Activated gamma-delta T cell treated with anti-CD3 and anti-CD28 coated beads, Interleukin-2, amount 50 U/mL, for 16 hours (primary cell): Measurements from ENCODE around the gene TEK.
"Not testable (repeated sequence)": the region's sequence is repeated elsewhere in the genome, so short reads cannot be mapped to it uniquely, and the experiment has no call there.

Experiments used
- DNase-seq: peaks from one replicate; pipeline ENCODE4 v3.0.0-alpha.2; 2020; ENCODE audit warnings: low read depth

TEK gene

DNA sequence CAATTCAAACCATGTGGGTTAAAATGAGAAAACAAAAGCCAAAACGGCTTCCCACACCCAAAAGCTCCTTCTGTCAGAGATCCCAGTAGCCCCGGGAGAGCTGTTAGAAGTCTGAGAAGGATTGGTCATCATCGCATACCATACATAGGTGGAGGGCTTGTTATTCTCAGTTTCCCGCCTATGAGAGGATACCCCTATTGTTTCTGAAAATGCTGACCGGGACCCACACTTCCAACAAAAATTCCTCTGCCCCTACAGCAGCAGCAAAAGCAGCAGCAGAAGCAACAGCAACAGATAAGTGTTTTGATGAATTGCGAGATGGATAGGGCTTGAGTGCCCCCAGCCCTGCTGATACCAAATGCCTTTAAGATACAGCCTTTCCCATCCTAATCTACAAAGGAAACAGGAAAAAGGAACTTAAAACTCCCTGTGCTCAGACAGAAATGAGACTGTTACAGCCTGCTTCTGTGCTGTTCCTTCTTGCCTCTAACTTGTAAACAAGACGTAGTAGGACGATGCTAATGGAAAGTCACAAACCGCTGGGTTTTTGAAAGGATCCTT, at the start of gene TEK:
Gene TEK (plus strand): TSS at position 245 of the 561 bp plus-strand sequence. CDS start 366 bp downstream, outside the sequence.
- no peak for DNase-seq

DNA sequence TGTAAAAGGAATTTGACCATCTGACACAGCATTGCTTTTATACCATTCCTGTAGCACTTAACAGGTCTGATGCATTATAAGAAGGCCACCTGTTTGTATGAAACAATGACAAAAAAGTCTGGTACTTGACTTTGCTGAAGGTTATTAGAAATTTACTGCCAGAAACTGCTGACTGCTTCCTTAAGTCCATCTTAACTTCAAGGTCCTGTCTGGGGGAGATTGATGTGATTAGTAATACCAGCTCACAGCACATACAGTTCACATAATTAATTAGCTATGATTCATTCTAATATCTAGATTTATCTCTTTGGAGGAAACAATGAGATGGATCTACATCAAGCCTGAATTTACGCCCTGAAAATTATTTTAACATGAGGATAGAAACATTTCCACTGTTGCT, 49.6 kb upstream of the TEK start:
- no peak for DNase-seq

DNA sequence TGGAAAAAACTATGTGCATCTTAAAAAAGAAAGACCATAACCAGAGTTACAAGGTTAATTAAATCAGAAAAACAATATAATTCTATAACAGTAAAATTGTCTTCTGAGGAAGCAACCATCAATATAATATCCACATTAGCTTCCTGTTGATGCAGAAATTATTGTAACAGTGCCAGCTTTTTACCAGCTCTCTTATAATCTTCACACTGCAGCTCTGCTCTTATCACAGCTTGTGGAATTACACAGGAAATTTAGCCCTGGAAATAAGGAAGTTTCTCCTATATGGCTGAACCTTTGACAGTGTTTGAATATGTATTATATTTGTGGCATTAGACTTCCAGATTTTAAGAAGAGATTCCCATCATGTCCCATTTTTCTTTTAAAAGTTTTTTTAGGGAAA, 49.1 kb upstream of the TEK start:
- DNase-seq: no peak

DNA sequence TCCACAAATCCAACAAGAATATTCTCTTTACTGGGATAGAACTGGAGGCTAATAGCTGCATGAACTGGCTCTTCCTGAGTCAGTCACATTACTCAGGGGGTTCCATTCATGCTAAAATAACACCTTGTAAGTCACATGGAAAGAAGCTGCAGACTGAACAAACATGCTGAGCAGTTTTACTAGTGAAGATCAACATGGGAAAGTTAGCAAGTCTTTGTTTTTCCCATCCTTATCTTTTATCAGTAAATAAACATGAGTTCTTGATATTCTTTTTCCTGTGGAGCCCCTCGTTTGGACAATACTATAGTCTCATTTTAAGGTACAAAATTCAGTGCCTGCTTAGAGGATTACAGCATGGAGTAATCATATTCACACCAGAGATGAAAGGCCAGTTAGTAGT, 43.7 kb upstream of the TEK start:
- no peak for DNase-seq

DNA sequence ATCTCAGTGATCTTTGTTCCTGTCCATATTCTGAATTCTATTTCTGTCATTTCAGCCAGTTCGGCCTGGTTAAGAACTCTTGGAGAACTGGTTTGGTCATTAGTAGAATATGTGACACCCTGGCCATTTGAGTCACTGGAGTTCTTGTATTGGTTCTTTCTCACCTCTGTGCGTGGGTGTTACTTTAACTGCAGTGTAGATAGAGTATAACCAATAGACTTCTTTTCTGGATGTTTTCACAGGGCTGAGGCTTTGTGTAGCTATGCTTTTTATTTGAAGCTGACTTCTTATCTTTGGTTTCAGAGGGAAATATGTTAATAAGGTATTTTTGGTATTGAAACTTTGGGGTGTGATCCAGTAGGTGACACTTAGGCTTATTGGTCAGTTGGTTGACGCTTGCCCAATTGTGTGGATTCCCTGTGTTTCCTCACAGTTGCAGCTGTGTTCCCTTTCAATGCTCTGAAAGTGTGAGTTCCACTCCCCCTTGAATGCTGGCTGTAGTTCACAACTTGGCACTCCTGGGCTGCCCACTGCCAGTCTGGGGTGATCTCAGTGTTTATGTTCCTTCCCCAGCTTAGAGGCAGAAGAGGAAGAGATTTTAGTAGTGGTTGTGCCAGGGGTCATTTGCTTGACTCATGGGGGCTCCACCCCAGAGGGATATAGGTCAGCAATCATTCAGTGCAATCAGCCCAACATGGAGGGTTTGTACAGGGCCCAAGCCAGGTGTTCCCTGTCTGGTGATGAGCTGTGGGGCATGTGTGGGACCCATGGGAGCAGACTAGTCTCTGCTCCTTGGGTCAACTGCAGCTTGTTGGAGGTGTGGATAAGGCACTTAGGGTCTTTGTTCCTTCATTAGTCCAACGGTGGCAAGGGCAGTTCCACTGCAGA, 34.9 kb upstream of the TEK start:
- no peak for DNase-seq

- DNase-seq: no peak
Measured at GRCh38 chr9:27078685-27079084, 30.3 kb upstream of the TEK start.

DNA sequence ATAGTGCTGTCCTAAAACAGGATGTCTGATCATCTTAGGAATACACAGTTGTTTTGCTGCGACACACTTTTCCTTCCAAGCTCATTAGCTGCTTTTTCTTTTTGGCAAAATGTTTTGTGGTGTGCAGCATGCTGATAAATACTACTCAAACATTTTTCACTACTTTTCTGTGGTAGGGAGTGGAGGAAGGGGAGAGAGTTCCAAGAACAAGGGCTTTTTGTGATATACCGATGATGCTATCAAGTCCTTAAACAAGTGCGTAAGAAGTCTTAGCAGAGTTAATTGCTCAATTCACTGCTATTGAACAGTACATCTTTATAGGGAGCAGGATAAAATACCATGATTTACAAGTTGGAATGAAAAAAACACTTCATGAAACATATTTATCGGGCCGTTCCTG, 23.6 kb upstream of the TEK start:
- DNase-seq: no peak

- DNase-seq: no peak
Measured at GRCh38 chr9:27086818-27087680, 22.0 kb upstream of the TEK start.

- DNase-seq: no peak
Measured at GRCh38 chr9:27088981-27089380, 20.0 kb upstream of the TEK start.

GRCh38 chr9:27089706-27090105, 19.3 kb upstream of the TEK start:
- DNase-seq: no peak

DNA sequence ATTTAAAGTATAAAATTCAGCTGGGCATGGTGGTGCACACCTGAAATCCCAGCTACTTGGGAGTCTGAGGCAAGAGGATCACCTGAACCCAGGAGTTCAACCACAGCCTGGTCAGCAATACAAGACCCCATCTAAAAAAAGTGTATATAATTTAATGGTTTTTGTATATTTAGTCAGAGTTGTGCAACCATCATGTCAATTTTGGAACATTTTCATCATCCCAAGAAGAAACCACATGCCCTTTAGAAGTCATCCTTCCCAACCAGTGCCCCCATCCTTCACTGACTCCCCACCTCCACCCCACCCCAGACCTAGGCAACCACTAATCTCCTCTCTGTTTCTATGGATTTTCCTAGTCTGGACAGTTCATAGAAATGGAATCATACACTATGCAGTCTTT, 18.8 kb upstream of the TEK start:
- DNase-seq: no peak

DNA sequence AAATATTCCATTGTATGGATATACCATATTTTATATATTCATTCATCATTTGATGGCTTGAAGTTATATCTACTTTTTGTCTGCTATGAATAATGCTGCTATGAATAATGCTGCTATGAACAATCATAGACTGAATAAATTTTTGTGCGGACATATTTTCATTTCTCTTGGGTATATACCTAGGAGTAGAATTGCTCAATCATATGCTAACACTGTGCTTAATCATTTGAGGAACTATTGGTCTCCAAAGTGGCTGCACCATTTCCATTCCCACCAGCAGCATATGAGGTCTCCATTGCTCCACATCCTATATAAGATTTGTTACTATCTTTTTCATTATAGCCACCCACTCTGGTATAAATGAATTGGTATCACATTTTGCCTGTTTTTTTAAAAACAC, 18.3 kb upstream of the TEK start:
- no peak for DNase-seq

DNA sequence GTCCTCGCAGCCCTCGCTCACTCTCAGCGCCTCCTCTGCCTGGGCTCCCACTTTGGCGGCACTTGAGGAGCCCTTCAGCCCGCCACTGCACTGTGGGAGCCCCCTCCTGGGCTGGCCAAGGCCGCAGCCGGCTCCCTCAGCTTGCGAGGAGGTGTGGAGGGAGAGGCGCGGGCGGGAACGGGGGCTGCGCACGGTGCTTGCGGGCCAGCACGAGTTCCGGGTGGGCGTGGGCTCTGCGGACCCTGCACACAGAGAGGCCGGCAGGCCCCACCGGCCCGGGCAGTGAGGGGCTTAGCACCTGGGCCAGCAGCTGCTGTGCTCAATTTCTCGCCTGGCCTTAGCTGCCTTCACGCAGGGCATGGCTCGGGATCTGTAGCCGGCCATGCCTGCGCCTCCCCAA, 16.5 kb upstream of the TEK start:
- not testable (repeated sequence) for DNase-seq

DNA sequence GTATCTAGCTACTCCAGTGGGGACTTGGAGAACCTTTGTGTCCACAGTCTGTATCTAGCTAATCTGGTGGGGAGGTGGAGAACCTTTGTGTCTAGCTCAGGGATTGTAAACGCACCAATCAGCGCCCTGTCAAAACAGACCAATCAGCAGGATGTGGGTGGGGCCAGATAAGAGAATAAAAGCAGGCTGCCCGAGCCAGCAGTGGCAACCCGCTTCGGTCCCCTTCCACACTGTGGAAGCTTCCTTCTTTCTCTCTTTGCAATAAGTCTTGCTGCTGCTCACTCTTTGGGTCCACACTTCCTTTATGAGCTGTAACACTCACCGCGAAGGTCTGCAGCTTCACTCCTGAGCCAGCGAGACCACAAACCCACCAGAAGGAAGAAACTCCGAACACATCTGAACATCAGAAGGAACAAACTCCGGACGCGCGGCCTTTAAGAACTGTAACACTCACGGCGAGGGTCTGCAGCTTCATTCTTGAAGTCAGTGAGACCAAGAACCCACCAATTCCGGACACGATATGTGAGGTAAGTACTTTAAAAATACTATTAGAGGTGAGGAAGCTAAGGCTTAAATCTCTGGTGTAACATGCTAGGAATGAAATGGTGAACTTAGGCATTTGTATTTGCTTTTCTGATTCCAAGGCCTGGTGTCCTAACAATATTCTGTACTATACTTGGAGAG, 15.5 kb upstream of the TEK start:
- DNase-seq: not testable (repeated sequence)

DNA sequence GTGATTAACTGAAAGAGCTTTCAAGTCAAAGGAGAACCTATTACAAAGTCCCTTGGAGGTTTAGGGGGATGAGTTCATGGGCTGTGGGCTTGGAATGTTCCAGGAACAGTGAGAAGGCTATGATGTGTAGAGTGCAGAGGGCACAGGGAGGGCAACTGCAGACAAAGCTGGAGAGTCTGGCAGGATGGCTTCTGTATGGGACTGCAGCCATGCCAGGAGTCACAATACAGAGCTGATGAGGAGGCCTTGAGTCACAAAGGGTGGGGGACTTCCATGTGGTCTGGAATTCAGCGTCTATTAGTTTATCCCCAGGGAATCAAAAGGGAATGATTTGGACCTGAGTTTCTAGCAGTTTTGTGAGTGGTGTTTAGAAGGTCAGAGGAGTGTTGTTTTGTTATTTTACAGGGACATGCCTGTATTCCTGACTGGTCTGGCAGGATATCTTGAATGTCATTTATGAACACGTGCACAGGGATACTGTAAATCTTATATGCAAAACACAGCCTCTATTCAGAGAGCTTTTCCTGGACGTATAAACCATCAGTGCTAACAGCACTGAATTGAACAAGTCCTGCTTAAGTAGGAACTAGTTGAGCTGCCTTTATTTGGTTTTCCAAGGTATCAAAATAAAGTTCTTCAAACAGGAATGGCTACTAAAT, 14.3 kb upstream of the TEK start:
- DNase-seq: no peak

DNA sequence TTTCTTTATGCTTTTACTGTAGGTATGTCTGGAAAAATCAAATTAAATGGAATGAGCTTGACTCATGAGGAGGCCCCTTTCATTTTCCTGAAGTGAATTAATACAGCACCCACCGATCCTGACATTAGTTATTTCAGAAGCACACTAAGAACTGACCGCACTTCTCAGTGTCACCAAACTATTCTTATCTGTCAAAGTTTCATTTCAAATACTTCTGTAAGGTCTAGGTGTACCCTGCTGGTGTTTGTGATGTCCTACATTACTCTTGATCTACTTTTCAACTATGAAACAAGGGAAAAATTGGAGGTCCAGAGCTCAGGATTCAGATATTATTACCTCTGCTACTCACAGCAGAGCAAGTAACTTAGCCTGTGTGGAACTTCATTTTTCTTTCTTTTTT, 1.8 kb upstream of the TEK start:
- DNase-seq: no peak

GRCh38 chr9:27109621-27110020, 596 bp downstream of the TEK start:
- no peak for DNase-seq

DNA sequence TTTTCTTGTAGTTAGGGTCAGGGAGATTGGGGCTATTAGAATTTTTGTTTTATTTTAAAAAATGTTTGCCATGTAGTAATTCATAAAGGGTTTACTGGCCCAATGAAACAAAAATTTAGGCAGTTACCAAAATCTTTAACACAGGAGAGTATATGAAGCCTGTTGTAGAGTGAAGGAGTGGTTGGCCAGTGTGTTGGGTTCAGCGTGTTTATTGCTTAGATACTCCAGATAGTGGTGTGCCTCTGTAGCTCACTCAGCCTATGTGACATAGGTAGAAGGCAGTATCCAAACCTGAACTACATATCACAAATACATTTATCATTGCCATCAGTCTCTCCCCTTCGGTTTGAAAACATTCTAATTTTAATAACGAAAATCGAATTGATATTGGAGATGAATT, 1.2 kb downstream of the TEK start:
- DNase-seq: no peak

- DNase-seq: no peak
Measured at GRCh38 chr9:27112235-27112634, 3.2 kb downstream of the TEK start.

GRCh38 chr9:27117489-27118135, 8.6 kb downstream of the TEK start:
- no peak for DNase-seq

GRCh38 chr9:27118916-27119315, 9.9 kb downstream of the TEK start:
- no peak for DNase-seq
